Liver (tissue), 3 donors: ENCODE measurements around the gene PLEKHA6.

Experiments used
- FOXA1 ChIP-seq: IDR thresholded peaks from 2 replicates; pipeline ENCODE4 v1.6.1; 2016; ENCODE audit warnings: antibody characterized with exemption
- GABPA ChIP-seq, 2 donors: IDR thresholded peaks in 1 of 2; conservative IDR thresholded peaks in 1 of 2; 2 replicates each; pipeline ENCODE4 v1.6.1; 2016; ENCODE audit warnings: antibody characterized with exemption in 2 of 2, mild to moderate bottlenecking in 1 of 2, moderate library complexity in 1 of 2
- RAD21 ChIP-seq, 2 donors: IDR thresholded peaks; 2 replicates each; pipeline ENCODE4 v1.6.1; 2016; ENCODE audit warnings: antibody characterized with exemption in 2 of 2, mild to moderate bottlenecking in 2 of 2
- SP1 ChIP-seq: IDR thresholded peaks from 2 replicates; pipeline ENCODE4 v1.6.1; 2018; ENCODE audit warnings: antibody characterized with exemption, mild to moderate bottlenecking
- TAF1 ChIP-seq: conservative IDR thresholded peaks from 2 replicates; pipeline ENCODE4 v1.6.1; 2016; ENCODE audit warnings: antibody characterized with exemption, mild to moderate bottlenecking
- YY1 ChIP-seq: IDR thresholded peaks from 2 replicates; pipeline ENCODE4 v1.6.1; 2016; ENCODE audit warnings: antibody characterized with exemption, mild to moderate bottlenecking
- TF ChIP-seq, protein P1 (sequence below): fragments of 150-350 bp; IDR thresholded peaks from 2 replicates; pipeline ENCODE4 v1.5.1; 2017; ENCODE audit warnings: improper control_type of control experiment, low read depth, low read length; ENCODE audit not compliant: missing input control
- donor health status: healthy.
- donor health status: healthy.

DNA sequence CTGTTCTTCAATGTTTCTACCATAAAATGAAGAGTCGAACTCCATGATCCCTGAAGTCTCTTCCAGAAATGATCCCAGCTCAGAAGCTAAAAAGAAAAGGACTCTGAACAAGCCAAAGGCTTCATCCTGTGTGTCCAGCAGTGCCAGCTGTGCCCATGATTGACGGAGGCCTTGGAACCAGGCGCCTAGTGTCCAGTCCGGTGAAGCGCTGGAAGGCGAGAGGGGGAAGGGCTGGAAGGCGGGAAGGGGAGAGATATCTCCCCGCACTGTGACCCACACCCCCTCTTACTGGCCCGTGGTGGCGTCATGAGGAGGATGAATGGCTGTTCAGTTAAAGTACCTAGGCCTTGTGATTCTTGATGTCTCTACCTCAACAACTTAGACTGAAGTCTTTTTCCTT is 10.4 kb upstream of the PLEKHA6 start:
- TF ChIP-seq, protein P1, sequence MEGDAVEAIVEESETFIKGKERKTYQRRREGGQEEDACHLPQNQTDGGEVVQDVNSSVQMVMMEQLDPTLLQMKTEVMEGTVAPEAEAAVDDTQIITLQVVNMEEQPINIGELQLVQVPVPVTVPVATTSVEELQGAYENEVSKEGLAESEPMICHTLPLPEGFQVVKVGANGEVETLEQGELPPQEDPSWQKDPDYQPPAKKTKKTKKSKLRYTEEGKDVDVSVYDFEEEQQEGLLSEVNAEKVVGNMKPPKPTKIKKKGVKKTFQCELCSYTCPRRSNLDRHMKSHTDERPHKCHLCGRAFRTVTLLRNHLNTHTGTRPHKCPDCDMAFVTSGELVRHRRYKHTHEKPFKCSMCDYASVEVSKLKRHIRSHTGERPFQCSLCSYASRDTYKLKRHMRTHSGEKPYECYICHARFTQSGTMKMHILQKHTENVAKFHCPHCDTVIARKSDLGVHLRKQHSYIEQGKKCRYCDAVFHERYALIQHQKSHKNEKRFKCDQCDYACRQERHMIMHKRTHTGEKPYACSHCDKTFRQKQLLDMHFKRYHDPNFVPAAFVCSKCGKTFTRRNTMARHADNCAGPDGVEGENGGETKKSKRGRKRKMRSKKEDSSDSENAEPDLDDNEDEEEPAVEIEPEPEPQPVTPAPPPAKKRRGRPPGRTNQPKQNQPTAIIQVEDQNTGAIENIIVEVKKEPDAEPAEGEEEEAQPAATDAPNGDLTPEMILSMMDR = no peak
- TF ChIP-seq SP1 (no peak), TAF1 (no peak), GABPA (IDR thresholded peaks at IDR 0.05 in 1 of 2, conservative IDR thresholded peaks at IDR 0.05 in 1 of 2) (no peak), YY1 (no peak), RAD21 (IDR thresholded peaks at IDR 0.05) (no peak), FOXA1 (no peak)
